Right hindlimb (tissue), 1 donor: ENCODE results near the gene ARHGEF40.
"Not testable (repeated sequence)": the region's sequence is repeated elsewhere in the genome, so short reads cannot be mapped to it uniquely, and the experiment has no call there.

Source experiments
- DNase-seq: peaks from one replicate; pipeline ENCODE4 v3.0.0-alpha.2; 2018

The ARHGEF40 gene

GRCh38 chr14:21040370-21040925, 29.7 kb upstream of the ARHGEF40 start:
- no peak for DNase-seq

GRCh38 chr14:21040941-21041340, 29.2 kb upstream of the ARHGEF40 start:
- not testable (repeated sequence) for DNase-seq

- no peak for DNase-seq
Measured at GRCh38 chr14:21041676-21042433, 28.2 kb upstream of the ARHGEF40 start, which contains the start of gene RNASE7. Gene RNASE7, plus strand, starts transcription at chr14:21042362. Its CDS starts 631 bp downstream, at chr14:21042993.

GRCh38 chr14:21042918-21043317, 27.2 kb upstream of the ARHGEF40 start:
- DNase-seq, result no peak

GRCh38 chr14:21043387-21043973, 26.6 kb upstream of the ARHGEF40 start:
- no peak for DNase-seq

- DNase-seq, result no peak
Measured at GRCh38 chr14:21043974-21044618, 26.0 kb upstream of the ARHGEF40 start.

GRCh38 chr14:21047378-21047781, 22.7 kb upstream of the ARHGEF40 start:
- no peak for DNase-seq

GRCh38 chr14:21048638-21049037, 21.5 kb upstream of the ARHGEF40 start:
- no peak for DNase-seq

- DNase-seq, result no peak
Measured at GRCh38 chr14:21049271-21049673, 20.8 kb upstream of the ARHGEF40 start.

GRCh38 chr14:21050597-21050996, 19.5 kb upstream of the ARHGEF40 start:
- DNase-seq, result no peak

- no peak for DNase-seq
Measured at GRCh38 chr14:21053184-21054122, 16.7 kb upstream of the ARHGEF40 start.

GRCh38 chr14:21054123-21054767, 15.9 kb upstream of the ARHGEF40 start:
- no peak for DNase-seq

- DNase-seq, result no peak
Measured at GRCh38 chr14:21054768-21055145, 15.3 kb upstream of the ARHGEF40 start.

GRCh38 chr14:21055432-21056117, 14.5 kb upstream of the ARHGEF40 start:
- DNase-seq, result no peak

- peak; percentile 50 for DNase-seq
Measured at GRCh38 chr14:21056520-21057163, 13.5 kb upstream of the ARHGEF40 start.

- no peak for DNase-seq
Measured at GRCh38 chr14:21057803-21058675, 12.1 kb upstream of the ARHGEF40 start, which contains the start of gene RNASE8. Gene RNASE8, plus strand, starts transcription at chr14:21057822. Its CDS starts 71 bp downstream, at chr14:21057893.

GRCh38 chr14:21058903-21059302, 11.2 kb upstream of the ARHGEF40 start:
- DNase-seq, result no peak

GRCh38 chr14:21059842-21060613, 10.1 kb upstream of the ARHGEF40 start:
- DNase-seq, result no peak
